ENCODE results near the gene MPZL1.

MPZL1 gene

GRCh38 chr1:167748906-167749305, 27.1 kb downstream of the MPZL1 start:
- no peak for TF ChIP-seq CTCF (IDR thresholded peaks at IDR 0.05)

GRCh38 chr1:167749741-167750140, 28.0 kb downstream of the MPZL1 start:
- no peak for TF ChIP-seq CTCF (IDR thresholded peaks at IDR 0.05)

GRCh38 chr1:167750641-167751040, 28.9 kb downstream of the MPZL1 start:
- TF ChIP-seq CTCF (IDR thresholded peaks at IDR 0.05), result no peak

GRCh38 chr1:167751676-167752075, 29.9 kb downstream of the MPZL1 start:
- TF ChIP-seq CTCF (IDR thresholded peaks at IDR 0.05), result no peak

GRCh38 chr1:167752219-167752985, 30.6 kb downstream of the MPZL1 start:
- no peak for TF ChIP-seq CTCF (IDR thresholded peaks at IDR 0.05)

GRCh38 chr1:167755654-167756053, 33.9 kb downstream of the MPZL1 start:
- no peak for TF ChIP-seq CTCF (IDR thresholded peaks at IDR 0.05)

GRCh38 chr1:167756730-167757405, 35.1 kb downstream of the MPZL1 start:
- TF ChIP-seq CTCF (IDR thresholded peaks at IDR 0.05), result no peak

Data from LNCAP (cell line).